OCI-LY3 (cell line): ENCODE data around the gene GSG1.

Source experiments
- EZH2phosphoT487 ChIP-seq: fragments of 200-600 bp; shearing (Covaris generic); IDR thresholded peaks from 2 replicates; pipeline ENCODE4 v1.6.1; 2018; ENCODE audit warnings: antibody characterized with exemption, mixed run types, low read depth
- TF ChIP-seq, protein P1 (sequence below): fragments of 200-600, 300-600 bp; sonication (generic); IDR thresholded peaks from 2 replicates; pipeline ENCODE4 v1.5.1; 2014; ENCODE audit warnings: antibody characterized with exemption, low read length, low read depth

GRCh38 chr12:13149411-13149810 lies 45.9 kb upstream of the GSG1 start:
- TF ChIP-seq, protein P1, sequence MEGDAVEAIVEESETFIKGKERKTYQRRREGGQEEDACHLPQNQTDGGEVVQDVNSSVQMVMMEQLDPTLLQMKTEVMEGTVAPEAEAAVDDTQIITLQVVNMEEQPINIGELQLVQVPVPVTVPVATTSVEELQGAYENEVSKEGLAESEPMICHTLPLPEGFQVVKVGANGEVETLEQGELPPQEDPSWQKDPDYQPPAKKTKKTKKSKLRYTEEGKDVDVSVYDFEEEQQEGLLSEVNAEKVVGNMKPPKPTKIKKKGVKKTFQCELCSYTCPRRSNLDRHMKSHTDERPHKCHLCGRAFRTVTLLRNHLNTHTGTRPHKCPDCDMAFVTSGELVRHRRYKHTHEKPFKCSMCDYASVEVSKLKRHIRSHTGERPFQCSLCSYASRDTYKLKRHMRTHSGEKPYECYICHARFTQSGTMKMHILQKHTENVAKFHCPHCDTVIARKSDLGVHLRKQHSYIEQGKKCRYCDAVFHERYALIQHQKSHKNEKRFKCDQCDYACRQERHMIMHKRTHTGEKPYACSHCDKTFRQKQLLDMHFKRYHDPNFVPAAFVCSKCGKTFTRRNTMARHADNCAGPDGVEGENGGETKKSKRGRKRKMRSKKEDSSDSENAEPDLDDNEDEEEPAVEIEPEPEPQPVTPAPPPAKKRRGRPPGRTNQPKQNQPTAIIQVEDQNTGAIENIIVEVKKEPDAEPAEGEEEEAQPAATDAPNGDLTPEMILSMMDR = no peak
- no peak for TF ChIP-seq EZH2phosphoT487
